Left lung (tissue), 10 donors: ENCODE measurements around the gene TNFRSF11A. TPM values are rescaled to one million over a fixed set of nuclear protein-coding genes. Genes with fewer than 3 reads are reported as not detected.
A peak's percentile ranks its signal among the peaks of the same experiment; 100 is the strongest.

Experiments used
- ATAC-seq: fragments of 200-7000 bp; cut with Tn5 transposase; one replicate; pipeline ENCODE4 v1.9.1; 2020; ENCODE audit warnings: moderate library complexity
- DNase-seq, 4 donors: peaks; one replicate each; pipeline ENCODE4 v3.0.0-alpha.2; 2013 to 2020
- H3K27ac ChIP-seq, 2 donors: fragments of 200-600 bp; sonication (generic) in 1 of 2; one replicate each; pipeline versions ENCODE4 v1.5.0 to v1.8.0; 2020 to 2021
- H3K27me3 ChIP-seq, 2 donors: fragments of 200-600 bp; sonication (generic) in 1 of 2; one replicate each; pipeline versions ENCODE4 v1.5.0 to v1.8.0; 2020 to 2021
- H3K36me3 ChIP-seq, 2 donors: fragments of 200-600 bp; sonication (generic) in 1 of 2; one replicate each; pipeline versions ENCODE4 v1.5.0 to v1.8.0; 2020 to 2021
- H3K4me1 ChIP-seq, 2 donors: fragments of 200-600 bp; one replicate each; pipeline ENCODE4 v1.8.0; 2021
- H3K4me3 ChIP-seq, 2 donors: fragments of 200-600 bp; sonication (generic) in 1 of 2; one replicate each; pipeline versions ENCODE4 v1.5.0 to v1.8.0; 2020 to 2021; ENCODE audit warnings: mild to moderate bottlenecking in 1 of 2
- H3K9me3 ChIP-seq, 2 donors: fragments of 200-600 bp; sonication (generic) in 1 of 2; one replicate each; pipeline versions ENCODE4 v1.5.0 to v1.8.0; 2020 to 2021
- CTCF ChIP-seq, 2 donors: fragments of 200-600 bp; sonication (generic) in 1 of 2; IDR thresholded peaks; one replicate each; pipeline versions ENCODE4 v1.5.0 to v1.8.0; 2021; ENCODE audit warnings: antibody characterized with exemption in 2 of 2
- intact Hi-C, 2 donors: fragments of 100-400 bp; cut with DNase I; formaldehyde crosslinking; loops; one replicate each; pipeline versions ENCODE4 v1.11.2 to v1.14.2; 2022
- polyA plus RNA-seq, 6 donors: library from polyadenylated mRNA; unstranded; fragments of 120-200 nt; gene quantifications; one replicate each; pipeline ENCODE4 v1.2.1, GENCODE V29; 2013; ENCODE audit not compliant: insufficient read length in 6 of 6
- total RNA-seq, 2 donors: library from RNA; stranded (reverse); fragmentation: NEBNext Ultra II Directional; extraction: Animal tissue kit (Norgen Biotek cat#: 25700); gene quantifications; one replicate each; pipeline ENCODE4 v1.2.1, GENCODE V29; 2021
- donor health status: DM: no; HTN: yes; CAD: no.
- donor health status: DM: no; HTN: no; CAD: no.

TNFRSF11A gene
- total and polyA plus RNA-seq, 8 donors, result 2.5 to 8.9 (median 4.2) TPM

DNA sequence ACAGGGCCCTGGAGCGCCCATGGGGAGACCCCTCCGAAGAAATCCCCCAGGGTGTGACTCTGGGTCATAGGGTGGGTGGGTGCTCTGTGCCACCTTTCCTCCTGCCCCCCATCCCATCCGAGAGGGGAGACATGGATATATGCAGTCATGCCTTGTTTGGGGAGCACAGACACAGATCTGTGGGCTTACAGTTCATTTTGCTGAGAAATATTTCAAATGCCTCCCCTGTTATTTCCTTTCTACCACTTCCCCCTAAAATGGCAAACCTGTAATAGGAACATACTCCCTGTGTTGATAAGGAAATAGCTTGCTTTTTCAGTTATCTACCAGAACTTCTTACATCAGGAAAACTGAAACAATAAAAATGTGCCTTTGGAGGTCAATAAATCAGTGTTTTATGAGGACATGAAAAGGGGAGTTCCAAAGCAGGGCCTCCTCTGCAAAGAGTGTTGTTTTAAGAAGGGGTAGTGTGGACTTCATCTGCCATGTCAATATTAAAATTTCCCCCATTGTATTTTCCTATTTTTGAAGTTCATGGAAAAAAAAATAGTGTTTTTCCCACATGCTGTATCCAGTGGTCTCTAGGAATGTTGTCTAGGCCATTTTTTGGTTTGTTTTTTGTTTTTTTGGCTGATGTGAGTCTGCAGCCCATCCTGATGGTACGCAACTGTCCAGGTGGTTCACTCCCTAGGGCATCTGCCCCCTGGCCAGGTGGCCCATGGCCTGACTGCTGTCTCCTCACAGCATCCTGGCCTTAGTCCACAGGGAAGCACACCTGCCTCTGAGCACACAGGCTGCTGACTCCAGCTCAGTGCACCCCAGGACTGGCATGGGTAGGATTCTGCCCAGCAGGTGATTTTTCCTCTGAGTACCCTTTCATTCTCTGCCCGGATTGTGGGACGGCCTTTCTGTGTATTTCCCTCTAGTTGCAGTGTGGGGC is 3.7 kb downstream of the TNFRSF11A start:
- no peaks in the 10 kb centered on the region for H3K9me3 ChIP-seq
- no peak for DNase-seq
- H3K27me3 ChIP-seq, result peaks cover 26 to 76% of the 10 kb centered on the region in 2 donors
- intact Hi-C loops, result no loop called here
- H3K4me3 ChIP-seq, result no peak overlapping the region
- peaks cover 8 to 55% of the 10 kb centered on the region in 2 donors for H3K4me1 ChIP-seq
- H3K27ac ChIP-seq, result no peak overlapping the region
- no peaks in the 10 kb centered on the region for H3K36me3 ChIP-seq
- TF ChIP-seq CTCF (IDR thresholded peaks at IDR 0.05), result no peak
- no peak for ATAC-seq

GRCh38 chr18:62329691-62330454 is 4.8 kb downstream of the TNFRSF11A start:
- DNase-seq, result peak in 2 of 4 donors; percentile 44 to 60
- ATAC-seq, result peak; percentile 57
- Histone ChIP-seq H3K9me3 (no peaks in the 10 kb centered on the region), H3K4me3 (no peak overlapping the region), H3K27me3 (peaks cover 26 to 66% of the 10 kb centered on the region in 2 donors), H3K36me3 (no peaks in the 10 kb centered on the region), H3K27ac (no peak overlapping the region), H3K4me1 (peaks cover 8 to 49% of the 10 kb centered on the region in 2 donors)
- no peak for TF ChIP-seq CTCF (IDR thresholded peaks at IDR 0.05)
- intact Hi-C loops, result no loop called here

DNA sequence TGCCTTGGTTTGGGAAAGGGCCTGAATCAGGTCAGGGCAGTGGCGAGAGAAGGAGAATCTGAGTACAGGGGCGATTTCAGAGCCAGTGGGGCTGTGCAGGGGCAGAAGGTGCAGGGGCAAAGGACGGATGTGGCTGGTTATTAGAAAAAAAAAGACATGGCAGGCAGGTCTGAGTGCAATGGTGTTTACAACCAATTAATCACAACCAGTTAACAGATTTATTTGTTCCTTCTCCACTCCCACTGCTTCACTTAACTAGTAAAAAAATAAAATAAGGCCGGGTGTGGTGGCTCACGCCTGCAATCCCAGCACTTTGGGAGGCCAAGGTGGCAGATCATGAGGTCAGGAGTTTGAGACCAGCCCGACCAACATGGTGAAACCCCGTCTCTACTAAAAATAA is 5.5 kb downstream of the TNFRSF11A start:
- no peak overlapping the region for H3K27ac ChIP-seq
- ATAC-seq, result no peak
- no peak overlapping the region for H3K4me3 ChIP-seq
- H3K36me3 ChIP-seq, result no peaks in the 10 kb centered on the region
- no peak for TF ChIP-seq CTCF (IDR thresholded peaks at IDR 0.05)
- peaks cover 23 to 59% of the 10 kb centered on the region in 2 donors for H3K27me3 ChIP-seq
- intact Hi-C loops, result no loop called here
- H3K4me1 ChIP-seq, result peaks cover 8 to 43% of the 10 kb centered on the region in 2 donors
- no peaks in the 10 kb centered on the region for H3K9me3 ChIP-seq
- no peak for DNase-seq

DNA sequence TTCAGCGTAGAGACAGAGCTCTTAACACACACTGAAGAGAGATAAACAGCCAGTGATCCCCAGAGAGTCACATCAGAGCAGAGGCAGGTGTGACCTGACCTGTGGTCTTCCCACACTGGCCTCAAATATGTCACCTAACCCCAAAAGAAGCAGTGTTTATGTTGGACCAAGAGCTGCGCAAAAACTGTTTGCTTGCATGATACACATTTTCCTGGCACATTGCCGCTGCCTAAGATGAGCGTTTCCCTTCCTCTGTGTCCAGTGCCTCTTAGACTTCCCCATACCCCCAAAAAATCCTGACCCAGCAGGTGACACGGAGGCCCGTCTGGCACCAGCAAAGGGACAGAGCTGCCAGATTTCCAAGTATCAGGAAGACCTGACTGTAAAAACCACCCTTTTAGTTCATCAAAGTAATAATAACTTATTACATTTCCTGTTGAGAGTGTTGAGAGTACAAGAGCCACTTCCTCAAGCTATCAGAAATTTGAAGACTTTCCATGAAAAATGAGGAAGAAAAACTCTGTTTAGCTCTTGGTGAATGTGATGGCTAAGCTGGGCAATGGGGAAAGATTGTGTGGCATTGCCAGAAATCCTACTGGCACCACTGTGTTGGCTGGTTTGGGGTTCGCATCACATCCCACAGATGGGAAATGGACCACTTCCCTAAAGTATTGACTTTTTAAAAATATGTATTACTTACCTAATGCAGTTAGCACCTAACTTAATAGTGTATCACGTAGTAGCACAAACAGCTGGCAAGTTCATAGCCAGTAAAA is 6.7 kb downstream of the TNFRSF11A start:
- Histone ChIP-seq H3K27ac (no peak overlapping the region), H3K27me3 (peaks cover 12 to 48% of the 10 kb centered on the region in 2 donors), H3K36me3 (no peaks in the 10 kb centered on the region), H3K9me3 (no peaks in the 10 kb centered on the region), H3K4me3 (no peak overlapping the region), H3K4me1 (peaks cover 8 to 32% of the 10 kb centered on the region in 2 donors)
- ATAC-seq (peak; percentile 8), DNase-seq (peak in 3 of 4 donors; percentile 14 to 52 (median 37))
- intact Hi-C loops, result no loop called here
- no peak for TF ChIP-seq CTCF (IDR thresholded peaks at IDR 0.05)
